AG04450 (cell line): ENCODE results near the gene CALY. TPM values are rescaled to one million over a fixed set of nuclear protein-coding genes. Genes with fewer than 3 reads are reported as not detected.

Experiments
- CTCF ChIA-PET: fragments of 300-600, 350-600 bp; formaldehyde crosslinking; extraction: SDS; loops from one replicate; lab custom pipeline; 2022; ENCODE audit warnings: antibody characterized with exemption, inconsistent platforms; lab: Charles Lee
- POLR2A ChIA-PET: fragments of 350-600 bp; formaldehyde crosslinking; extraction: SDS; loops from one replicate; lab custom pipeline; 2021; ENCODE audit warnings: antibody characterized with exemption, inconsistent platforms; lab: Yijun Ruan, JAX
- DNase-seq: peaks from one replicate; pipeline ENCODE4 v3.0.0-alpha.2; 2011; ENCODE audit warnings: low read depth, low spot score
- H3K27ac ChIP-seq: one replicate; pipeline ENCODE4 v1.5.1; 2012; ENCODE audit warnings: low read depth, low read length, control low read depth
- H3K27me3 ChIP-seq: one replicate; pipeline ENCODE4 v1.6.0; 2012; ENCODE audit warnings: low read length; ENCODE audit not compliant: control insufficient read depth, insufficient read depth
- H3K4me3 ChIP-seq: 2 replicates; pipeline ENCODE4 v1.5.1; 2011; ENCODE audit warnings: mild to moderate bottlenecking, low read depth, low read length, control low read depth
- H3K9me3 ChIP-seq: 2 replicates; pipeline ENCODE4 v1.5.1; 2012; ENCODE audit warnings: low read length; ENCODE audit not compliant: control insufficient read depth, insufficient read depth
- CTCF ChIP-seq: IDR thresholded peaks from 2 replicates; pipeline ENCODE4 v1.5.1; 2011; ENCODE audit warnings: low read depth, low read length, control low read depth, inconsistent platforms
- polyA plus RNA-seq: library from polyadenylated mRNA; depleted of rRNA; stranded (reverse); fragments of >200 nt; gene quantifications from 2 replicates; pipeline ENCODE4 v1.2.3, GENCODE V29; 2011

Gene CALY
- polyA plus RNA-seq, 1 experiment = 0.16 TPM

GRCh38 chr10:133349160-133349568 is 12.5 kb upstream of the CALY start:
- POLR2A ChIA-PET = no interaction called here
- Histone ChIP-seq H3K27ac (no peak overlapping the region), H3K27me3 (peaks cover 13% of the 10 kb centered on the region), H3K4me3 (no peak overlapping the region), H3K9me3 (no peaks in the 10 kb centered on the region; the same call in 1 of the 2 replicates)
- CTCF ChIA-PET = no interaction called here
- TF ChIP-seq CTCF = no peak
- DNase-seq = no peak

GRCh38 chr10:133347710-133348517 is 11.2 kb upstream of the CALY start:
- H3K27ac ChIP-seq = no peak overlapping the region
- H3K9me3 ChIP-seq = no peaks in the 10 kb centered on the region; the same call in 1 of the 2 replicates
- TF ChIP-seq CTCF = no peak
- peaks cover 13% of the 10 kb centered on the region for H3K27me3 ChIP-seq
- POLR2A ChIA-PET = interaction anchor here (0.5 kb wide), 1 partner anchor 10 kb away, joined by 3 read pairs; the partner anchor contains the start of gene FUOM
- no peak for DNase-seq
- CTCF ChIA-PET = interaction anchor here (2.7 kb wide), 1 partner anchor 18 kb away, joined by 17 read pairs; no protein-coding TSS in a partner anchor
- H3K4me3 ChIP-seq = no peak overlapping the region

GRCh38 chr10:133346413-133346812 is 9.7 kb upstream of the CALY start:
- Histone ChIP-seq H3K27me3 (peaks cover 18% of the 10 kb centered on the region), H3K9me3 (no peaks in the 10 kb centered on the region; the same call in 1 of the 2 replicates), H3K4me3 (no peak overlapping the region), H3K27ac (no peak overlapping the region)
- ChIA-PET CTCF (interaction anchor here (2.7 kb wide), 1 partner anchor 17 kb away, joined by 17 read pairs; no protein-coding TSS in a partner anchor), POLR2A (interaction anchor here (0.7 kb wide), 1 partner anchor 297 kb away, joined by 4 read pairs; no protein-coding TSS in a partner anchor)
- TF ChIP-seq CTCF = no peak
- DNase-seq = no peak

- Histone ChIP-seq H3K9me3 (peaks cover 3% of the 10 kb centered on the region; the same call in 1 of the 2 replicates), H3K27ac (no peak overlapping the region), H3K27me3 (peaks cover 19% of the 10 kb centered on the region), H3K4me3 (no peak overlapping the region)
- TF ChIP-seq CTCF = no peak
- no peak for DNase-seq
- ChIA-PET CTCF (interaction anchor here (1.2 kb wide), 1 partner anchor 15 kb away, joined by 8 read pairs; no protein-coding TSS in a partner anchor), POLR2A (interaction anchor here (1.2 kb wide), 1 partner anchor 14 kb away, joined by 3 read pairs; the partner anchor contains the start of gene FUOM)
Measured at GRCh38 chr10:133344236-133344635, 7.5 kb upstream of the CALY start.

GRCh38 chr10:133343558-133343957 is 6.9 kb upstream of the CALY start:
- Histone ChIP-seq H3K4me3 (no peak overlapping the region), H3K9me3 (peaks cover 6% of the 10 kb centered on the region; the same call in 1 of the 2 replicates), H3K27ac (no peak overlapping the region), H3K27me3 (peaks cover 19% of the 10 kb centered on the region)
- ChIA-PET CTCF (interaction anchor here (0.5 to 3.0 kb wide), 2 partner anchors 14 to 28 kb away, joined by 3 to 13 read pairs; no protein-coding TSS in a partner anchor), POLR2A (no interaction called here)
- no peak for DNase-seq
- TF ChIP-seq CTCF = no peak
